Skin epidermis (tissue), 12 donors: ENCODE results near the gene BTBD17.

Source experiments
- H3K27ac ChIP-seq, 21 experiments: fragments of 200-600 bp; sonication (generic) in 11 of 21; one replicate each; pipeline ENCODE4 v1.5.0; 2020; ENCODE audit warnings: mild to moderate bottlenecking in 3 of 21, inconsistent platforms in 2 of 21, moderate library complexity in 2 of 21
- H3K4me3 ChIP-seq, 7 experiments: fragments of 200-600 bp; sonication (generic) in 2 of 7; one replicate each; pipeline ENCODE4 v1.5.0; 2020; ENCODE audit warnings: inconsistent platforms in 2 of 7, mild to moderate bottlenecking in 2 of 7, moderate library complexity in 1 of 7

The BTBD17 gene

GRCh38 chr17:74389084-74389753 lies 27.6 kb upstream of the BTBD17 start:
- Histone ChIP-seq H3K4me3 (no peak overlapping the region), H3K27ac (no peak overlapping the region)

GRCh38 chr17:74387365-74388218 lies 25.9 kb upstream of the BTBD17 start:
- peak overlapping the region in 1 of 21 experiments; percentile 27 for H3K27ac ChIP-seq
- H3K4me3 ChIP-seq = no peak overlapping the region

- peak overlapping the region in 1 of 21 experiments; percentile 27 for H3K27ac ChIP-seq
- H3K4me3 ChIP-seq = no peak overlapping the region
Measured at GRCh38 chr17:74386386-74386785, 24.7 kb upstream of the BTBD17 start.

GRCh38 chr17:74385201-74385600 lies 23.5 kb upstream of the BTBD17 start:
- no peak overlapping the region for H3K27ac ChIP-seq
- H3K4me3 ChIP-seq = no peak overlapping the region

GRCh38 chr17:74383141-74383540 lies 21.5 kb upstream of the BTBD17 start:
- Histone ChIP-seq H3K4me3 (no peak overlapping the region), H3K27ac (no peak overlapping the region)

GRCh38 chr17:74380959-74381808 lies 19.5 kb upstream of the BTBD17 start:
- H3K27ac ChIP-seq = peak overlapping the region in 2 of 21 experiments; percentile 49 to 51
- no peak overlapping the region for H3K4me3 ChIP-seq

- Histone ChIP-seq H3K27ac (peak overlapping the region in 6 of 21 experiments; percentile 19 to 52 (median 28)), H3K4me3 (no peak overlapping the region)
Measured at GRCh38 chr17:74380086-74380958, 18.7 kb upstream of the BTBD17 start.

- no peak overlapping the region for H3K4me3 ChIP-seq
- peak overlapping the region in 5 of 21 experiments; percentile 22 to 51 (median 32) for H3K27ac ChIP-seq
Measured at GRCh38 chr17:74379495-74380085, 17.9 kb upstream of the BTBD17 start.

- Histone ChIP-seq H3K4me3 (no peak overlapping the region), H3K27ac (no peak overlapping the region)
Measured at GRCh38 chr17:74374858-74375257, 13.2 kb upstream of the BTBD17 start.

- H3K4me3 ChIP-seq = no peak overlapping the region
Measured at GRCh38 chr17:74373838-74374606, 12.4 kb upstream of the BTBD17 start.

GRCh38 chr17:74372426-74372825 lies 10.8 kb upstream of the BTBD17 start:
- Histone ChIP-seq H3K27ac (no peak overlapping the region), H3K4me3 (no peak overlapping the region)

More at GRCh38 chr17:74373838-74374606, 12.4 kb upstream of the BTBD17 start:
- no peak overlapping the region for H3K27ac ChIP-seq

- Histone ChIP-seq H3K27ac (no peak overlapping the region), H3K4me3 (no peak overlapping the region)
Measured at GRCh38 chr17:74371653-74372147, 10.0 kb upstream of the BTBD17 start.

- no peak overlapping the region for H3K4me3 ChIP-seq
- no peak overlapping the region for H3K27ac ChIP-seq
Measured at GRCh38 chr17:74369665-74370490, 8.2 kb upstream of the BTBD17 start.

GRCh38 chr17:74369221-74369620 lies 7.6 kb upstream of the BTBD17 start:
- Histone ChIP-seq H3K27ac (no peak overlapping the region), H3K4me3 (no peak overlapping the region)

GRCh38 chr17:74368341-74369081 lies 6.8 kb upstream of the BTBD17 start:
- H3K4me3 ChIP-seq = no peak overlapping the region
- H3K27ac ChIP-seq = no peak overlapping the region

- no peak within 1 kb of the TSS for H3K27ac ChIP-seq
- no peak within 1 kb of the TSS for H3K4me3 ChIP-seq
Measured at GRCh38 chr17:74367206-74367605, 5.5 kb upstream of the BTBD17 start, which contains the start of gene GPR142. TSS of gene GPR142 (plus strand) at chr17:74367506. CDS start at chr17:74369541, 2,035 bp downstream.
